PC-9 (cell line): ENCODE results near the gene ZDHHC5. TPM values are rescaled to one million over a fixed set of nuclear protein-coding genes. Genes with fewer than 3 reads are reported as not detected.
"Not testable (repeated sequence)": the region's sequence is repeated elsewhere in the genome, so short reads cannot be mapped to it uniquely, and the experiment has no call there.

ENCODE experiments used
- BruUV-seq: library from RNA; stranded (reverse); fragments of 400-500 nt; replicated peaks from 2 replicates; lab custom pipeline; 2021; lab: Mats Ljungman, UMichigan
- CTCF ChIA-PET: fragments of 300-600 bp; sonication (Branson Sonifier 250); formaldehyde crosslinking; loops from one replicate; lab custom pipeline; 2022; ENCODE audit warnings: antibody characterized with exemption; lab: Charles Lee
- POLR2A ChIA-PET: fragments of 300-600 bp; sonication (Branson Sonifier 250); formaldehyde crosslinking; loops from one replicate; lab custom pipeline; 2022; ENCODE audit warnings: antibody characterized with exemption; ENCODE audit not compliant: unreplicated experiment; lab: Charles Lee
- DNase-seq, 2 experiments: peaks; one replicate each; pipeline versions ENCODE4 v3.0.0 to v3.0.0-alpha.2; 2015 to 2022; ENCODE audit warnings: mixed read lengths in 1 of 2
- H2AFZ ChIP-seq: fragments of 200-600 bp; sonication (generic); 2 replicates; pipeline ENCODE4 v1.8.1; 2017; ENCODE audit warnings: antibody characterized with exemption
- H3F3A ChIP-seq: fragments of 200-600 bp; sonication (generic); 2 replicates; pipeline ENCODE4 v1.8.1; 2017; ENCODE audit warnings: antibody characterized with exemption, mild to moderate bottlenecking, low read depth; ENCODE audit not compliant: insufficient read depth
- H3K27ac ChIP-seq: fragments of 200-600 bp; sonication (generic); 2 replicates; pipeline ENCODE4 v1.6.1; 2016; ENCODE audit warnings: mixed run types
- H3K27me3 ChIP-seq: fragments of 200-600 bp; sonication (generic); 2 replicates; pipeline ENCODE4 v1.6.1; 2016; ENCODE audit warnings: low read depth, mixed run types; ENCODE audit not compliant: insufficient read depth
- H3K36me3 ChIP-seq: fragments of 200-600 bp; sonication (generic); 2 replicates; pipeline ENCODE4 v1.6.1; 2016; ENCODE audit warnings: low read depth, mixed run types
- H3K4me1 ChIP-seq: fragments of 200-600 bp; sonication (generic); replicated peaks from 2 replicates; pipeline ENCODE4 v1.6.1; 2016; ENCODE audit warnings: mixed run types; ENCODE audit not compliant: insufficient read depth
- H3K4me2 ChIP-seq: fragments of 200-600 bp; sonication (generic); 2 replicates; pipeline ENCODE4 v1.6.1; 2017; ENCODE audit warnings: mixed run types
- H3K4me3 ChIP-seq: fragments of 200-600 bp; sonication (generic); 2 replicates; pipeline ENCODE4 v1.6.1; 2016; ENCODE audit warnings: mixed run types
- H3K79me2 ChIP-seq: fragments of 200-600 bp; sonication (generic); 2 replicates; pipeline ENCODE4 v1.6.1; 2017; ENCODE audit warnings: low read depth, mixed run types
- H3K9me2 ChIP-seq: fragments of 200-600 bp; sonication (generic); 2 replicates; pipeline ENCODE4 v1.8.1; 2017; ENCODE audit warnings: mild to moderate bottlenecking; ENCODE audit not compliant: insufficient read depth
- H3K9me3 ChIP-seq: fragments of 200-600 bp; sonication (generic); 2 replicates; pipeline ENCODE4 v1.8.1; 2016; ENCODE audit warnings: low read depth; ENCODE audit not compliant: insufficient read depth
- H4K20me1 ChIP-seq: fragments of 200-600 bp; sonication (generic); 2 replicates; pipeline ENCODE4 v1.8.1; 2017; ENCODE audit not compliant: insufficient read depth
- CTCF ChIP-seq: fragments of 200-600 bp; sonication (generic); conservative IDR thresholded peaks from 2 replicates; pipeline ENCODE4 v1.6.1; 2017; ENCODE audit warnings: mixed run types, antibody characterized with exemption, mild to moderate bottlenecking, moderate library complexity
- EZH2 ChIP-seq: fragments of 200-600 bp; sonication (generic); IDR thresholded peaks from 2 replicates; pipeline ENCODE4 v1.8.0; 2017; ENCODE audit warnings: antibody characterized with exemption, low read depth
- intact Hi-C: fragments of 100-400 bp; cut with micrococcal nuclease; formaldehyde crosslinking; loops from one replicate; pipeline ENCODE4 v1.10.0; 2022; ENCODE audit not compliant: unreplicated experiment
- total RNA-seq: library from RNA; stranded (reverse); gene quantifications from 2 replicates; pipeline ENCODE4 v1.2.3, GENCODE V29; 2021

ZDHHC5 gene
- total RNA-seq, 1 experiment from 2014 or later, result 94.2 TPM

- Histone ChIP-seq H3K27ac (peak within 1 kb of the TSS; percentile 75), H3K9me3 (no peaks in the 10 kb centered on the region), H3K4me2 (peak within 1 kb of the TSS; percentile 99), H3K27me3 (no peaks in the 10 kb centered on the region), H3K36me3 (0 out of 2 replicates have a peak, but pooled peaks cover 9% of the 10 kb centered on the region), H3K79me2 (peaks cover 55% of the 10 kb centered on the region), H3K9me2 (no peaks in the 10 kb centered on the region), H2AFZ (peak within 1 kb of the TSS; percentile 84), H3K4me1 (peaks cover 25% of the 10 kb centered on the region), H3F3A (peaks cover 23% of the 10 kb centered on the region; the same call in 1 of the 2 replicates), H3K4me3 (peak within 1 kb of the TSS; percentile 97), H4K20me1 (peaks cover 16% of the 10 kb centered on the region; the same call in 1 of the 2 replicates)
- TSS peak; percentile 61 for BruUV-seq
- POLR2A ChIA-PET, result interaction anchor here (0.6 to 1.1 kb wide), 15 partner anchors 9 to 1968 kb away, joined by 3 to 25 read pairs (median 4); partner anchors contain the start of gene SELENOH
- DNase-seq, result peak; percentile 94 to 100
- CTCF ChIA-PET, result interaction anchor here (0.6 to 1.2 kb wide), 4 partner anchors 49 to 88 kb away, joined by 3 to 9 read pairs (median 7); no protein-coding TSS in a partner anchor
- intact Hi-C loops, result loop anchor here (1.0 to 2.0 kb wide), 7 partner anchors 21 to 866 kb away; partner anchors contain the start of genes CTNND1, SELENOH and TIMM10
- TF ChIP-seq EZH2 (no peak), CTCF (no peak)
Observed at GRCh38 chr11:57712256-57713150, 44.6 kb downstream of the ZDHHC5 start, which contains the start of gene TMX2. Gene TMX2, plus strand, starts transcription at chr11:57712593. Its CDS starts 26 bp downstream, at chr11:57712619.

- Histone ChIP-seq H3K79me2 (peaks cover 67% of the 10 kb centered on the region), H3K4me3 (peak overlapping the region; percentile 97), H3K9me3 (no peaks in the 10 kb centered on the region), H3K4me2 (peak overlapping the region; percentile 99), H2AFZ (no peak overlapping the region), H3F3A (peaks cover 23% of the 10 kb centered on the region; the same call in 1 of the 2 replicates), H3K27me3 (no peaks in the 10 kb centered on the region), H4K20me1 (peaks cover 23% of the 10 kb centered on the region), H3K27ac (no peak overlapping the region), H3K9me2 (no peaks in the 10 kb centered on the region), H3K36me3 (0 out of 2 replicates have a peak, but pooled peaks cover 5% of the 10 kb centered on the region), H3K4me1 (peaks cover 25% of the 10 kb centered on the region)
- POLR2A ChIA-PET, result no interaction called here
- TF ChIP-seq EZH2, result no peak
- TF ChIP-seq CTCF, result no peak
- CTCF ChIA-PET, result interaction anchor here (0.9 to 1.1 kb wide), 2 partner anchors 38 to 87 kb away, joined by 3 read pairs; partner anchors contain the start of gene BTBD18
- intact Hi-C loops, result loop anchor here (2.0 kb wide), 1 partner anchor 183 kb away; the partner anchor contains the start of gene TIMM10
- BruUV-seq, result no TSS peak
- DNase-seq, result no peak
Observed at GRCh38 chr11:57713835-57714234, 45.9 kb downstream of the ZDHHC5 start.

- H3K9me3 ChIP-seq, H3K4me3 ChIP-seq, POLR2A ChIA-PET, H3K27me3 ChIP-seq, BruUV-seq, H3K27ac ChIP-seq, H3K9me2 ChIP-seq, H2AFZ ChIP-seq, H3K4me2 ChIP-seq, DNase-seq, intact Hi-C loops, CTCF ChIA-PET, H3K36me3 ChIP-seq: not testable (repeated sequence)
- Histone ChIP-seq H3K79me2 (peaks cover 73% of the 10 kb centered on the region), H3F3A (peaks cover 23% of the 10 kb centered on the region), H3K4me1 (peaks cover 16% of the 10 kb centered on the region), H4K20me1 (peaks cover 42% of the 10 kb centered on the region)
Observed at GRCh38 chr11:57716726-57717125, 48.8 kb downstream of the ZDHHC5 start.
